Heart right ventricle (tissue), 16 donors: ENCODE measurements around the gene HPCAL1. TPM values are rescaled to one million over a fixed set of nuclear protein-coding genes. Genes with fewer than 3 reads are reported as not detected.

Experiments
- ATAC-seq, 8 donors: fragments of 200-7000 bp; cut with Tn5 transposase; one replicate each; pipeline ENCODE4 v1.9.1; 2020; ENCODE audit warnings: mild to moderate bottlenecking in 8 of 8, moderate library complexity in 8 of 8, moderate number of reproducible peaks in 1 of 8
- DNase-seq, 2 donors: peaks; one replicate each; pipeline ENCODE4 v3.0.0-alpha.2; 2020
- H3K27ac ChIP-seq, 10 donors: fragments of 200-600 bp; sonication (generic) in 2 of 10; one replicate each; pipeline versions ENCODE4 v1.5.0 to v1.8.0; 2020 to 2022; ENCODE audit warnings: mild to moderate bottlenecking in 3 of 10
- H3K27me3 ChIP-seq, 7 donors: fragments of 200-600 bp; one replicate each; pipeline ENCODE4 v1.8.0; 2021 to 2022; ENCODE audit warnings: mild to moderate bottlenecking in 2 of 7
- H3K36me3 ChIP-seq, 9 donors: fragments of 200-600 bp; sonication (generic) in 1 of 9; one replicate each; pipeline versions ENCODE4 v1.5.0 to v1.8.0; 2020 to 2022; ENCODE audit warnings: mild to moderate bottlenecking in 2 of 9
- H3K4me1 ChIP-seq, 9 donors: fragments of 200-600 bp; sonication (generic) in 1 of 9; one replicate each; pipeline versions ENCODE4 v1.5.0 to v1.8.0; 2020 to 2022; ENCODE audit warnings: mild to moderate bottlenecking in 4 of 9
- H3K4me3 ChIP-seq, 10 donors: fragments of 200-600 bp; sonication (generic) in 2 of 10; one replicate each; pipeline versions ENCODE4 v1.5.0 to v1.8.0; 2020 to 2022; ENCODE audit warnings: mild to moderate bottlenecking in 7 of 10, moderate library complexity in 2 of 10
- H3K9me3 ChIP-seq, 11 donors: fragments of 200-600 bp in 10 of 11; sonication (generic) in 2 of 11; one replicate each; pipeline versions ENCODE4 v1.5.0 to v1.8.0; 2013 to 2022; ENCODE audit warnings: mild to moderate bottlenecking in 2 of 11, control low read depth in 1 of 11, moderate library complexity in 1 of 11
- WGBS, 2 donors: extraction: QIAGEN DNeasy Blood & Tissue Kit; methylation state at CpG; one replicate each; pipeline ENCODE4 v1.1.7; 2013; ENCODE audit warnings: inconsistent platforms in 1 of 2; 5-methylcytosine and 5-hydroxymethylcytosine counted together
- intact Hi-C, 10 donors: fragments of 100-400 bp; cut with DNase I; formaldehyde crosslinking; loops; one replicate each; pipeline versions ENCODE4 v1.11.1 to v1.14.2; 2022
- polyA plus RNA-seq, 2 donors: library from polyadenylated mRNA; stranded (reverse); fragments of 200-250 nt; gene quantifications; one replicate each; pipeline ENCODE4 v1.2.3, GENCODE V29; 2013
- total RNA-seq, 10 donors: library from RNA; stranded (reverse); fragmentation: NEBNext Ultra II Directional in 3 of 10; extraction: Animal tissue kit (Norgen Biotek cat#: 25700) in 3 of 10; gene quantifications; one replicate each; pipeline versions ENCODE4 v1.2.1 to v1.2.4, GENCODE V29; 2021 to 2023
- TF ChIP-seq, protein P1 (sequence below), 9 donors: fragments of 200-600 bp; sonication (generic) in 2 of 9; IDR thresholded peaks; one replicate each; pipeline versions ENCODE4 v1.5.0 to v1.8.0; 2021 to 2022; ENCODE audit warnings: antibody characterized with exemption in 9 of 9, mild to moderate bottlenecking in 5 of 9, moderate library complexity in 1 of 9
- donor health status: Arrhythmogenic right ventricular cardiomyopathy.
- donor health status: ischemic (EF 13 %, LVEDD 7.1; RV severe dilation, severe dysfunction).
- donor health status: healthy with polysubstance abuse.
- donor health status: DM: no; HTN: yes; CAD: no.
- donor health status: DM: no; HTN: no; CAD: no.
- donor health status: ischemic (EF 25% LVEDD 6.9; RV normal size, moderate dysfunction).
- donor health status: ischemic (EF 25% LVEDD 5.7; RV mildly dilated, moderate dysfunction).
- donor health status: healthy.
- donor health status: DM: yes; HTN: yes; CAD: no.
- donor health status: Ischemic cardiomyopathy.
- donor health status: ischemic (EF 35%, LVEDD 5.7; RV mildly dilated, moderate dysfunction).
- donor health status: nonischemic (EF 11% LVEDD 7.7; RV severe dilation, severe dysfunction).
- donor health status: DM: yes; HTN: yes; CAD: no.
- donor health status: PGD.
- donor health status: ischemic (EF 29% LVEDD 5.4; RV normal size, mild dysfunction).
- donor health status: nonischemic (EF 23%, LVEDD 6.1; RV moderate dilation, normal function).

HPCAL1 gene
- total and polyA plus RNA-seq, 12 donors, result 15.8 to 49.2 (median 27.5) TPM

DNA sequence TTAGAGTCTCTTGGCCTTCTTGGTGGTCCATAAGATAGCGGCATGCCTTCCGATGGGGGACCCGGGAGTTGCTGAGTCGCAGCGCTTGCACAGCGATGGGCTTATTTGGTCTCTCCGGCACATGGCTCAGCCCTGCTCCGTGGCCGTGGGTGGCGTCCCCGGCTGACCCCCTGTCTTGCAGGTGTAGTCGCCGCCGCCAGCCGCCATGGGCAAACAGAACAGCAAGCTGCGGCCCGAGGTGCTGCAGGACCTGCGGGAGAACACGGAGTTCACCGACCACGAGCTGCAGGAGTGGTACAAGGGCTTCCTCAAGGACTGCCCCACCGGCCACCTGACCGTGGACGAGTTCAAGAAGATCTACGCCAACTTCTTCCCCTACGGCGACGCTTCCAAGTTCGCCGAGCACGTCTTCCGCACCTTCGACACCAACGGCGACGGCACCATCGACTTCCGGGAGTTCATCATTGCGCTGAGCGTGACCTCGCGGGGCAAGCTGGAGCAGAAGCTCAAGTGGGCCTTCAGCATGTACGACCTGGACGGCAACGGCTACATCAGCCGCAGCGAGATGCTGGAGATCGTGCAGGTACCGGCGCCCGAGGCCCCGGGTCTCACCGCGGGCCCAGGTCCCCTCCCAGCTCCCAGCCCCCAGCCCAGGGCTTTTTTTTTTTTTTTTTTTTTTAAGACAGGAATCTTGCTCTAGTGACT is 117.0 kb downstream of the HPCAL1 start:
- Histone ChIP-seq H3K4me3 (no peak overlapping the region), H3K27me3 (no peaks in the 10 kb centered on the region), H3K36me3 (peaks cover 0 to 54% (median 0%) of the 10 kb centered on the region in 9 donors), H3K27ac (no peak overlapping the region), H3K4me1 (peaks cover 0 to 4% (median 0%) of the 10 kb centered on the region in 9 donors), H3K9me3 (no peaks in the 10 kb centered on the region)
- intact Hi-C loops, result loop anchor here in 3 of 10 donors (5.0 to 10.0 kb wide), 3 partner anchors 155 to 435 kb away; no protein-coding TSS in a partner anchor
- ATAC-seq (no peak), DNase-seq (no peak)
- WGBS, 2 donors, result 96 to 97% methylated on average over 54 of the region's 54 CpGs
- TF ChIP-seq, protein P1, sequence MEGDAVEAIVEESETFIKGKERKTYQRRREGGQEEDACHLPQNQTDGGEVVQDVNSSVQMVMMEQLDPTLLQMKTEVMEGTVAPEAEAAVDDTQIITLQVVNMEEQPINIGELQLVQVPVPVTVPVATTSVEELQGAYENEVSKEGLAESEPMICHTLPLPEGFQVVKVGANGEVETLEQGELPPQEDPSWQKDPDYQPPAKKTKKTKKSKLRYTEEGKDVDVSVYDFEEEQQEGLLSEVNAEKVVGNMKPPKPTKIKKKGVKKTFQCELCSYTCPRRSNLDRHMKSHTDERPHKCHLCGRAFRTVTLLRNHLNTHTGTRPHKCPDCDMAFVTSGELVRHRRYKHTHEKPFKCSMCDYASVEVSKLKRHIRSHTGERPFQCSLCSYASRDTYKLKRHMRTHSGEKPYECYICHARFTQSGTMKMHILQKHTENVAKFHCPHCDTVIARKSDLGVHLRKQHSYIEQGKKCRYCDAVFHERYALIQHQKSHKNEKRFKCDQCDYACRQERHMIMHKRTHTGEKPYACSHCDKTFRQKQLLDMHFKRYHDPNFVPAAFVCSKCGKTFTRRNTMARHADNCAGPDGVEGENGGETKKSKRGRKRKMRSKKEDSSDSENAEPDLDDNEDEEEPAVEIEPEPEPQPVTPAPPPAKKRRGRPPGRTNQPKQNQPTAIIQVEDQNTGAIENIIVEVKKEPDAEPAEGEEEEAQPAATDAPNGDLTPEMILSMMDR (IDR thresholded peaks at IDR 0.05), result no peak

- intact Hi-C loops, result loop anchor here in 2 of 10 donors (5.0 to 10.0 kb wide), 2 partner anchors 285 to 437 kb away; no protein-coding TSS in a partner anchor
- no peak for DNase-seq
- H3K36me3 ChIP-seq, result peaks cover 0 to 77% (median 4%) of the 10 kb centered on the region in 9 donors
- no peaks in the 10 kb centered on the region for H3K4me1 ChIP-seq
- H3K27ac ChIP-seq, result no peak overlapping the region
- no peak for ATAC-seq
- no peaks in the 10 kb centered on the region for H3K27me3 ChIP-seq
- no peak overlapping the region for H3K4me3 ChIP-seq
- WGBS, 2 donors, result 91 to 95% methylated on average over 6 of the region's 6 CpGs
- TF ChIP-seq, protein P1 (IDR thresholded peaks at IDR 0.05), result no peak
- no peaks in the 10 kb centered on the region for H3K9me3 ChIP-seq
Observed at GRCh38 chr2:10422251-10422650, 119.5 kb downstream of the HPCAL1 start.

DNA sequence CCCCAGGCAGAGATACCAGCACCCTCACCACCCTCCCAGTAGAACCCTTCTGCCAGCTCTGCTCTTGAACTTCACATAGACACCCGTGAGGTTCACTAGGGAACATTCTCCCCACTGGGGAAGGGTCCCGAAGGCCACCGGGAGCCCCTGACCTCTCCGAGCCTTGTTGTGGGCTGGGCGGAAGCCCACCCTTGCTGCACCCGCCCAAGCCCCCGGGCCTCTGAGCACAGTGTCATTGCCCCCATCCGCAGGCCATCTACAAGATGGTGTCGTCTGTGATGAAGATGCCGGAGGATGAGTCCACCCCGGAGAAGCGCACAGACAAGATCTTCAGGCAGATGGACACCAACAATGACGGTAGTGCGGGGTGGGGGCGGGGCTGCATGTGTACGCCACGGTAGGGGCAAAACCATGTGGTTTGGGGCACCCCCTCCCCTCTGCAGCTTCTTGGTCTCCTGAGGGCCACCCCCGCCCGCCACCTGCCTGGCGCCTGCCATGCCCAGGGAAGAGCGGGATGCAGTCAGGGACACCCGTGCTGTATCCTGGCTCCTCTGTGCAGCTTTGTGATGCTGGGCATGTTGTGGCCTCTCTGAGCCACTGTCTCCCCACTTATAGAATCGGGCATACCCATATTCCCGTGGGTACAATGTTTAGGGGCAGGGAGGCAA is 120.2 kb downstream of the HPCAL1 start:
- Histone ChIP-seq H3K36me3 (peaks cover 0 to 82% (median 4%) of the 10 kb centered on the region in 9 donors), H3K27me3 (no peaks in the 10 kb centered on the region), H3K4me3 (no peak overlapping the region), H3K4me1 (no peaks in the 10 kb centered on the region), H3K9me3 (no peaks in the 10 kb centered on the region), H3K27ac (no peak overlapping the region)
- intact Hi-C loops, result loop anchor here in 2 of 10 donors (5.0 to 10.0 kb wide), 2 partner anchors 286 to 438 kb away; no protein-coding TSS in a partner anchor
- no peak for DNase-seq
- no peak for ATAC-seq
- 93 to 96% methylated on average over 24 of the region's 24 CpGs for WGBS, 2 donors
- TF ChIP-seq, protein P1 (IDR thresholded peaks at IDR 0.05), result no peak

GRCh38 chr2:10423400-10423774 is 120.7 kb downstream of the HPCAL1 start:
- Histone ChIP-seq H3K4me1 (no peaks in the 10 kb centered on the region), H3K27me3 (no peaks in the 10 kb centered on the region), H3K27ac (no peak overlapping the region), H3K4me3 (no peak overlapping the region), H3K36me3 (peaks cover 0 to 86% (median 4%) of the 10 kb centered on the region in 9 donors), H3K9me3 (no peaks in the 10 kb centered on the region)
- TF ChIP-seq, protein P1 (IDR thresholded peaks at IDR 0.05), result no peak
- 81 to 90% methylated on average over 6 of the region's 6 CpGs for WGBS, 2 donors
- ATAC-seq (no peak), DNase-seq (no peak)
- intact Hi-C loops, result loop anchor here in 2 of 10 donors (5.0 to 10.0 kb wide), 2 partner anchors 286 to 439 kb away; no protein-coding TSS in a partner anchor
